Activated T-helper 17 cell treated with anti-CD3 and anti-CD28 coated beads, Interleukin-2, amount 50 U/mL, for 72 hours (primary cell): ENCODE results near the gene KCNJ15. TPM values are rescaled to one million over a fixed set of nuclear protein-coding genes. Genes with fewer than 3 reads are reported as not detected.

Experiments
- ATAC-seq: fragments of 150-1000 bp; cut with Tn5 transposase; replicated peaks from 2 replicates; pipeline ENCODE4 v1.10.0; 2021; ENCODE audit warnings: mild to moderate bottlenecking, moderate library complexity
- H3K27ac Mint-ChIP-seq: one replicate; pipeline ENCODE4 v1.8.0; 2022; ENCODE audit warnings: mixed read lengths
- H3K27me3 Mint-ChIP-seq: one replicate; pipeline ENCODE4 v1.8.0; 2022; ENCODE audit warnings: mixed read lengths
- H3K36me3 Mint-ChIP-seq: one replicate; pipeline ENCODE4 v1.8.0; 2022; ENCODE audit warnings: low read depth, mild to moderate bottlenecking, mixed read lengths
- H3K4me1 Mint-ChIP-seq: one replicate; pipeline ENCODE4 v1.8.0; 2022; ENCODE audit warnings: mixed read lengths
- H3K4me3 Mint-ChIP-seq: one replicate; pipeline ENCODE4 v1.8.0; 2022; ENCODE audit warnings: mild to moderate bottlenecking, mixed read lengths
- H3K9me3 Mint-ChIP-seq: one replicate; pipeline ENCODE4 v1.8.0; 2022; ENCODE audit warnings: mixed read lengths
- total RNA-seq, 2 donors: library from RNA; stranded (reverse); gene quantifications; one replicate each; pipeline ENCODE4 v1.2.3, GENCODE V29; 2022

Gene KCNJ15
- total RNA-seq, 2 donors from 2014 or later = 0.09 to 0.69 TPM

DNA sequence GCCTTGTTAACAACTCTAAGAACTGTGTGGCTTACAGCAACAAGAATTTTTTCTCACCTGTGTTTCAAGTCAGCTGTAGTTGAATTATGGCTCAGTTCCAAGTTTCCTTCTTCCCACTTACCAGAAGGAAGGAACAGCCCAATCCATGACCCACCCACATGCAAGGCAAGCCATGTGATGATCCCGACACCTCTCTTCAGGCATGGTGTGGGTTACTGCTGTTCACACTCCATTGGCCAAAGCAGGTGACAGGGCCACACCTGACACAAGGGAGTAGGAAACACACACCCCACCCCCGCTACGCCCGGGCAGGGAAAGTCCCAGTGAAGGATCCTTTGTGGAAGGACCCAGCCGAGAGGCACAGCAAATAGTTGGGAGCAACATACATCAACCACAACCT is 36.3 kb downstream of the KCNJ15 start:
- no peaks in the 10 kb centered on the region for H3K9me3 Mint-ChIP-seq
- no peaks in the 10 kb centered on the region for H3K36me3 Mint-ChIP-seq
- H3K4me3 Mint-ChIP-seq = no peak overlapping the region
- no peaks in the 10 kb centered on the region for H3K4me1 Mint-ChIP-seq
- H3K27me3 Mint-ChIP-seq = peaks cover 12% of the 10 kb centered on the region
- no peak overlapping the region for H3K27ac Mint-ChIP-seq
- no peak for ATAC-seq

DNA sequence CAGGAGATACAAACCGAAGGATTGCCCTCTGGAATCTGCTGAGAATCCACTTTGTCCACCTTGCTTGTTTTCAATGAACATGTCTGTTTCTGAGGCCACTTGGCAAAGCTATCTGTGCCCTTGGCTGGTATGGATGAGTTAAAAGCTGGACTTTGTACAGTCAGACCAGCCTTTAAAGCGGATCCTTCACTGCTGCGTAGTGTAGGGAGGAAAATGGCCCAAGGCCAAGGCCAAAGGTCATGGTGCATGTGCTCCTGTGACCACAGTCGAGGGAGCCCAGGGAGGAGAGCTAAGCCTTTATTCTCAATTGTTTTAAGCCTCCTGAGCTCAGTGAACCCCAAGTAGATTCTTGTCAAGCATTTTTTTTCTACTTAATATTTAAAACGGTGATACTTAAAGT is 37.0 kb downstream of the KCNJ15 start:
- Mint-ChIP-seq H3K4me1 (no peaks in the 10 kb centered on the region), H3K36me3 (no peaks in the 10 kb centered on the region), H3K27me3 (peaks cover 12% of the 10 kb centered on the region), H3K4me3 (no peak overlapping the region), H3K27ac (no peak overlapping the region), H3K9me3 (no peaks in the 10 kb centered on the region)
- ATAC-seq = no peak

- no peaks in the 10 kb centered on the region for H3K4me1 Mint-ChIP-seq
- no peaks in the 10 kb centered on the region for H3K9me3 Mint-ChIP-seq
- no peak overlapping the region for H3K27ac Mint-ChIP-seq
- no peak for ATAC-seq
- H3K36me3 Mint-ChIP-seq = no peaks in the 10 kb centered on the region
- no peak overlapping the region for H3K4me3 Mint-ChIP-seq
- peaks cover 12% of the 10 kb centered on the region for H3K27me3 Mint-ChIP-seq
These were observed 37.8 kb downstream of the KCNJ15 start for GRCh38 chr21:38294609-38295008.

DNA sequence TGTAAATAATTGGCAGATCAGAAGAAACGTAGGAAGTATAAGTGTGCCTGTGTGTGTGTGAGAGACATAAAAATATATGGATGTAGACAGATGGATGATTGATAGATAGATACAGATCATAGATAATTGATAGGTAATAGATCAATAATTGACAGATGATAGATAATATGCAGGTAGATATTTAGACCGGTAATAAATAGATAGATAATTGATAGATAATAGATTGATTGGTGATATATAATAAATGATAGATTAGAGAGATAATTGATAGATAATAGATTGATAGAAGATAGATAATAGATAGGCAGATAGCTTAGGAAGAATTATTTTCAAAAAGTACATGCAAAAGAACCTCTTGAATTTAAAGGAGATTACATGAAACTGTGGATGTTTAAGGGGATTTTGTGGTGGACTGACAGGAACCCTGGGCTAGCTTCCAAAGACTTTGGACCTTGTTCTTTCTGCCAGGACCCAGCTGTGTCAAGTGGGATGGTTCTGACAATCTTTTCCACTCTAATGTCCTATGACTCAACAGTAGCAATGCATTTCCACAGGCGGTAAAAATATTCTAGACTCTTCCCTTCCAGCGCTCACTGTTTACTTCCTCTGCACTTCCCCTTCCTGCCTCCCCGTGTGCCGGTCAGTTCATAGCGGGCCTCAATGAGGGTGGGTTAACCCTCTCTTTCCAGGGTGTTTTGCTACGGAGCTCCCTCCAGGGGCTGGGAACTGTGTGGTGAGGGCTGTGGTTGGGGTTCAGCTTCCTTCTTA is 39.4 kb downstream of the KCNJ15 start:
- peak overlapping the region; percentile 4 for H3K4me3 Mint-ChIP-seq
- ATAC-seq = peak; percentile 18
- H3K36me3 Mint-ChIP-seq = no peaks in the 10 kb centered on the region
- H3K27me3 Mint-ChIP-seq = peaks cover 9% of the 10 kb centered on the region
- H3K27ac Mint-ChIP-seq = peak overlapping the region; percentile 7
- no peaks in the 10 kb centered on the region for H3K4me1 Mint-ChIP-seq
- no peaks in the 10 kb centered on the region for H3K9me3 Mint-ChIP-seq

GRCh38 chr21:38297194-38297631 is 40.4 kb downstream of the KCNJ15 start:
- H3K9me3 Mint-ChIP-seq = no peaks in the 10 kb centered on the region
- ATAC-seq = no peak
- H3K36me3 Mint-ChIP-seq = no peaks in the 10 kb centered on the region
- H3K27ac Mint-ChIP-seq = no peak overlapping the region
- H3K4me1 Mint-ChIP-seq = no peaks in the 10 kb centered on the region
- peaks cover 4% of the 10 kb centered on the region for H3K27me3 Mint-ChIP-seq
- H3K4me3 Mint-ChIP-seq = no peak overlapping the region

- ATAC-seq = no peak
- peaks cover 4% of the 10 kb centered on the region for H3K27me3 Mint-ChIP-seq
- H3K4me1 Mint-ChIP-seq = no peaks in the 10 kb centered on the region
- no peaks in the 10 kb centered on the region for H3K9me3 Mint-ChIP-seq
- H3K4me3 Mint-ChIP-seq = no peak overlapping the region
- no peaks in the 10 kb centered on the region for H3K36me3 Mint-ChIP-seq
- no peak overlapping the region for H3K27ac Mint-ChIP-seq
These were observed 41.1 kb downstream of the KCNJ15 start for GRCh38 chr21:38297871-38298270.

GRCh38 chr21:38298832-38299231 is 42.0 kb downstream of the KCNJ15 start:
- H3K36me3 Mint-ChIP-seq = no peaks in the 10 kb centered on the region
- no peaks in the 10 kb centered on the region for H3K4me1 Mint-ChIP-seq
- no peak overlapping the region for H3K27ac Mint-ChIP-seq
- no peak for ATAC-seq
- no peaks in the 10 kb centered on the region for H3K9me3 Mint-ChIP-seq
- no peak overlapping the region for H3K4me3 Mint-ChIP-seq
- H3K27me3 Mint-ChIP-seq = peaks cover 4% of the 10 kb centered on the region

- peaks cover 4% of the 10 kb centered on the region for H3K27me3 Mint-ChIP-seq
- peak overlapping the region; percentile 56 for H3K4me3 Mint-ChIP-seq
- H3K36me3 Mint-ChIP-seq = no peaks in the 10 kb centered on the region
- no peak for ATAC-seq
- H3K4me1 Mint-ChIP-seq = no peaks in the 10 kb centered on the region
- no peak overlapping the region for H3K27ac Mint-ChIP-seq
- H3K9me3 Mint-ChIP-seq = no peaks in the 10 kb centered on the region
These were observed 42.9 kb downstream of the KCNJ15 start for GRCh38 chr21:38299671-38300070.

GRCh38 chr21:38300141-38300578 is 43.4 kb downstream of the KCNJ15 start:
- H3K9me3 Mint-ChIP-seq = no peaks in the 10 kb centered on the region
- H3K4me1 Mint-ChIP-seq = no peaks in the 10 kb centered on the region
- H3K27ac Mint-ChIP-seq = no peak overlapping the region
- peaks cover 4% of the 10 kb centered on the region for H3K27me3 Mint-ChIP-seq
- H3K4me3 Mint-ChIP-seq = peak overlapping the region; percentile 56
- ATAC-seq = peak; percentile 16
- H3K36me3 Mint-ChIP-seq = no peaks in the 10 kb centered on the region

DNA sequence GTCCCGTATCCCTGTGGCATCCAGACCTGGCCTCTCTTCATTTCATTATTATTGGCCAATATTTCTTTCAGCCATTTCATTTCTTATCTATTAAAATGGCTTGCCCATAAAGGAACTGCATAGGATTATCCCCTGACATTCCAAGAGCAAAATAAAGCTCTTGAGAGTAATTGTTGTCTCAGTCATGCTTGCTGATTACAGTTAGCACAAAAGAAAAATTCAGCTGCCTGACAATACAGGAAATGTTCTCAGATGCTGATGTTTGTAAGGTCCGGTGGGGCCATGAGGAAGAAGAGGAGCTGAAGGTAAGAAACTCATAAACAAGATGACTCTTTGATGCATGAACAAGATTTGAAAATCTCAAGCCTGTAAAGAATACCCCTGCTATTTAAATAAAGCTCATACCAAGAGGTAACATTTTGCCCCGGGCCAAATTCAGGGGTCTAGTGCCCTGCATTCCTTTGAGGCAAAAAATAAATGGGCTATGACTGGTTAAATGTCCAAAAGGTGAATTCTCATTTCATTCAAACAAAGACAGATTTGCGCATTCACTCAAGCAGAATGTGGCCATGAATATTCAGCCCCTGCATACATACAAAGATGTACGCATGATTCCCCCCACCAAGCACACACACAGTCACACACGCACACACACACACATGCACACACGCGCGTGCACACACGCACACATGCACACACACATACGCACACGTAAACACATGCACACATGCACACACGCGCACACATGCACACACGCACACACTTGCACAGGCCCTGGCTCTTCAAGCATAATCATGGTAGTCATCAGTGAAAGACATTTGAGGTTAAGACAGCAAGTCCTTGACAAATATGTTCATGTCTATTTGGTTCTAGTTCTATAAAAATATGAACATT is 44.8 kb downstream of the KCNJ15 start:
- no peaks in the 10 kb centered on the region for H3K4me1 Mint-ChIP-seq
- no peaks in the 10 kb centered on the region for H3K9me3 Mint-ChIP-seq
- H3K4me3 Mint-ChIP-seq = no peak overlapping the region
- no peak overlapping the region for H3K27ac Mint-ChIP-seq
- H3K27me3 Mint-ChIP-seq = no peaks in the 10 kb centered on the region
- H3K36me3 Mint-ChIP-seq = no peaks in the 10 kb centered on the region
- ATAC-seq = no peak

GRCh38 chr21:38303300-38303699 is 46.5 kb downstream of the KCNJ15 start:
- no peak overlapping the region for H3K4me3 Mint-ChIP-seq
- no peaks in the 10 kb centered on the region for H3K36me3 Mint-ChIP-seq
- no peaks in the 10 kb centered on the region for H3K27me3 Mint-ChIP-seq
- H3K9me3 Mint-ChIP-seq = no peaks in the 10 kb centered on the region
- H3K4me1 Mint-ChIP-seq = no peaks in the 10 kb centered on the region
- ATAC-seq = no peak
- H3K27ac Mint-ChIP-seq = no peak overlapping the region

DNA sequence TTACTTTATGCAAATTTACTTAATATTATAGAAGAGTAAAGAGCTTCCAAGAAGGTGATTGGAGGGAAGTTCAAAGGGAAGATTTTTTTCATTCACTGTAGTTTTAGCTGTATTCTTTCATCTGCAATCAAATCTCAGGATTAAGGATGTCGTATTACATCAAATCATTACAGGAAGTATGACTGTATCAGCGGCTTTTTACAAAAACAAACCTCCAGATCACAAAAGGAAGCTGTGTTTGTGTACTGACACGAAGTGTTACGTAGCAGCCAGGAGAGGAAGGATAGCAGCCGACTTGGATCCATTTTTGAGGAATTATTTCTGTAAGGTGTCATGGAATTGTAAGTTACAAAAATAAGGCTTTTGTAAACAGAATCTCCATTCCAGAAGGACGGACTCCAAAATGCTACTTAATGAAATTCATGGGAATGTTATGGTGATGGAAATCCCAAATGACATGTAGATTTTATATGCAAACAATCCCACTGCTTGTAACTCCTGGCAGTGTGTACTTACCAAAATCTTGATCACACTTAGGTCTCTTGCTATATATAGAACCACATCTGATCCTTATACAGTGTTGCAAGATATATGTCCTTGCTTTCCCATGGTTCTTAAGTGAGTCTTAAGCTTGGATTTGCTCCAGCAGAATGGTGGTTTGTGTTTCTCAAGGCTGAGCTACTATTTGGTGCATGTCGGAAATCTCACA is 49.8 kb downstream of the KCNJ15 start:
- Mint-ChIP-seq H3K36me3 (no peaks in the 10 kb centered on the region), H3K4me3 (no peak overlapping the region), H3K27me3 (no peaks in the 10 kb centered on the region), H3K9me3 (no peaks in the 10 kb centered on the region), H3K4me1 (no peaks in the 10 kb centered on the region), H3K27ac (no peak overlapping the region)
- ATAC-seq = peak; percentile 46

GRCh38 chr21:38307771-38308531 is 51.2 kb downstream of the KCNJ15 start:
- no peak for ATAC-seq
- Mint-ChIP-seq H3K9me3 (no peaks in the 10 kb centered on the region), H3K36me3 (no peaks in the 10 kb centered on the region), H3K4me1 (no peaks in the 10 kb centered on the region), H3K27me3 (no peaks in the 10 kb centered on the region), H3K4me3 (no peak overlapping the region), H3K27ac (no peak overlapping the region)
